IMR-90 (cell line): ENCODE measurements around the gene TMIGD1. TPM values are rescaled to one million over a fixed set of nuclear protein-coding genes. Genes with fewer than 3 reads are reported as not detected.

Experiments
- ATAC-seq: fragments of 200-7000 bp; cut with Tn5 transposase; 2 replicates; pipeline ENCODE4 v1.9.1; 2020; ENCODE audit warnings: low read depth, mild to moderate bottlenecking, moderate library complexity
- BruUV-seq: library from RNA; stranded (reverse); fragments of 400-500 nt; replicated peaks from 2 replicates; lab custom pipeline; 2021; lab: Mats Ljungman, UMichigan
- CTCF ChIA-PET: fragments of 300-600 bp; formaldehyde crosslinking; extraction: SDS; loops from one replicate; lab custom pipeline; 2021; ENCODE audit warnings: antibody characterized with exemption; lab: Yijun Ruan, JAX
- POLR2A ChIA-PET: fragments of 300-600 bp; sonication (Branson Sonifier 250); formaldehyde crosslinking; loops from one replicate; lab custom pipeline; 2022; ENCODE audit warnings: antibody characterized with exemption; ENCODE audit not compliant: unreplicated experiment; lab: Charles Lee
- DNase-seq: peaks from one replicate; pipeline ENCODE4 v3.0.0; 2013
- H2AFZ ChIP-seq: replicated peaks from 2 replicates; pipeline ENCODE3; 2013; ENCODE audit warnings: low read length, mild to moderate bottlenecking; ENCODE audit not compliant: poor library complexity
- H2AK5ac ChIP-seq: 2 replicates; pipeline ENCODE4 v1.6.1; 2013; ENCODE audit warnings: low read depth, low read length, inconsistent platforms
- H2AK9ac ChIP-seq: replicated peaks from 2 replicates; pipeline ENCODE3; 2013; ENCODE audit warnings: mild to moderate bottlenecking, low read depth, low read length, moderate library complexity; ENCODE audit not compliant: poor library complexity
- H2BK120ac ChIP-seq: 2 replicates; pipeline ENCODE4 v1.6.1; 2013; ENCODE audit warnings: low read depth, low read length, inconsistent platforms
- H2BK15ac ChIP-seq: 3 replicates; pipeline ENCODE4 v1.6.1; 2013; ENCODE audit warnings: low read depth, low read length, inconsistent platforms
- H2BK20ac ChIP-seq: 2 replicates; pipeline ENCODE4 v1.6.1; 2013; ENCODE audit warnings: low read depth, mild to moderate bottlenecking, inconsistent platforms, low read length, moderate library complexity
- H2BK5ac ChIP-seq: 2 replicates; pipeline ENCODE4 v1.6.1; 2013; ENCODE audit warnings: mild to moderate bottlenecking, low read depth, low read length, inconsistent platforms; ENCODE audit not compliant: poor library complexity, severe bottlenecking
- H3K14ac ChIP-seq: replicated peaks from 2 replicates; pipeline ENCODE4 v1.6.1; 2013; ENCODE audit warnings: low read depth, low read length, inconsistent platforms
- H3K18ac ChIP-seq: 2 replicates; pipeline ENCODE4 v1.6.1; 2013; ENCODE audit warnings: low read depth, low read length, control low read depth
- H3K23ac ChIP-seq: 2 replicates; pipeline ENCODE4 v1.6.1; 2013; ENCODE audit warnings: low read depth, low read length, inconsistent platforms
- H3K27ac ChIP-seq: 2 replicates; pipeline ENCODE4 v1.5.1; 2013; ENCODE audit warnings: mild to moderate bottlenecking, control low read depth, low read length; ENCODE audit not compliant: insufficient read depth
- H3K27me3 ChIP-seq: 2 replicates; pipeline ENCODE4 v1.6.1; 2013; ENCODE audit warnings: low read length; ENCODE audit not compliant: control insufficient read depth, insufficient read depth
- H3K36me3 ChIP-seq: 2 replicates; pipeline ENCODE4 v1.6.1; 2013; ENCODE audit warnings: low read length, mixed read lengths; ENCODE audit not compliant: control insufficient read depth, insufficient read depth
- H3K4ac ChIP-seq: 2 replicates; pipeline ENCODE4 v1.6.1; 2013; ENCODE audit warnings: low read depth, low read length, inconsistent platforms
- H3K4me1 ChIP-seq: 2 replicates; pipeline ENCODE4 v1.6.1; 2013; ENCODE audit warnings: low read length, mixed read lengths; ENCODE audit not compliant: control insufficient read depth, insufficient read depth
- H3K4me2 ChIP-seq: 2 replicates; pipeline ENCODE4 v1.6.1; 2013; ENCODE audit warnings: low read depth, mild to moderate bottlenecking, control low read depth, low read length, moderate library complexity
- H3K4me3 ChIP-seq: 2 replicates; pipeline ENCODE4 v1.5.1; 2013; ENCODE audit warnings: low read depth, mild to moderate bottlenecking, control low read depth, low read length, moderate library complexity; ENCODE audit not compliant: insufficient read depth
- H3K56ac ChIP-seq: 2 replicates; pipeline ENCODE4 v1.6.1; 2013; ENCODE audit warnings: low read length, inconsistent platforms; ENCODE audit not compliant: insufficient read depth; ENCODE audit errors: extremely low read depth
- H3K79me1 ChIP-seq, 2 experiments: 2 replicates each; pipeline ENCODE4 v1.6.1; 2013; ENCODE audit warnings: low read length in 2 of 2, inconsistent platforms in 1 of 2, low read depth in 1 of 2
- H3K9ac ChIP-seq: 2 replicates; pipeline ENCODE4 v1.6.1; 2013; ENCODE audit warnings: low read depth, low read length, control low read depth
- H3K9me1 ChIP-seq: 2 replicates; pipeline ENCODE4 v1.6.1; 2013; ENCODE audit warnings: low read length, inconsistent platforms; ENCODE audit not compliant: insufficient read depth
- H3K9me3 ChIP-seq: 2 replicates; pipeline ENCODE4 v1.6.1; 2013; ENCODE audit warnings: low read length; ENCODE audit not compliant: control insufficient read depth, insufficient read depth
- H4K20me1 ChIP-seq: 2 replicates; pipeline ENCODE4 v1.6.1; 2013; ENCODE audit warnings: low read length, inconsistent platforms; ENCODE audit not compliant: insufficient read depth
- H4K5ac ChIP-seq: 2 replicates; pipeline ENCODE4 v1.6.1; 2013; ENCODE audit warnings: mild to moderate bottlenecking, low read depth, low read length, control low read depth
- H4K8ac ChIP-seq, 2 experiments: 2 replicates each; pipeline ENCODE4 v1.6.1; 2013; ENCODE audit warnings: low read depth in 2 of 2, low read length in 2 of 2, control low read depth in 1 of 2, inconsistent platforms in 1 of 2
- H4K91ac ChIP-seq: 2 replicates; pipeline ENCODE4 v1.6.1; 2013; ENCODE audit warnings: low read depth, low read length, inconsistent platforms; ENCODE audit not compliant: insufficient read depth
- BHLHE40 ChIP-seq: fragments of 150-350 bp; IDR thresholded peaks from 2 replicates; pipeline ENCODE4 v1.6.1; 2016; ENCODE audit warnings: mild to moderate bottlenecking, low read depth, low read length
- CEBPB ChIP-seq: IDR thresholded peaks from 2 replicates; pipeline ENCODE4 v1.6.1; 2012; ENCODE audit warnings: low read depth, low read length, improper control_type of control experiment
- CHD1 ChIP-seq: IDR thresholded peaks from 2 replicates; pipeline ENCODE4 v1.6.1; 2012; ENCODE audit warnings: low read depth, low read length, improper control_type of control experiment
- FOS ChIP-seq: fragments of 150-350 bp; IDR thresholded peaks from 2 replicates; pipeline ENCODE4 v1.6.1; 2016; ENCODE audit warnings: low read depth, low read length
- MAFK ChIP-seq: IDR thresholded peaks from 2 replicates; pipeline ENCODE4 v1.6.1; 2012; ENCODE audit warnings: low read depth, low read length, improper control_type of control experiment
- MAZ ChIP-seq: IDR thresholded peaks from 2 replicates; pipeline ENCODE4 v1.6.1; 2012; ENCODE audit warnings: low read depth, mild to moderate bottlenecking, low read length, improper control_type of control experiment, moderate library complexity, borderline replicate concordance
- MXI1 ChIP-seq: IDR thresholded peaks from 2 replicates; pipeline ENCODE4 v1.6.1; 2012; ENCODE audit warnings: low read depth, mild to moderate bottlenecking, low read length, moderate library complexity, borderline replicate concordance
- NFE2L2 ChIP-seq: fragments of 150-350 bp; IDR thresholded peaks from 2 replicates; pipeline ENCODE4 v1.6.1; 2016; ENCODE audit warnings: low read depth, mild to moderate bottlenecking, low read length
- POLR2A ChIP-seq: IDR thresholded peaks from 2 replicates; pipeline ENCODE4 v1.6.1; 2012; ENCODE audit warnings: mild to moderate bottlenecking, low read depth, low read length
- RAD21 ChIP-seq: IDR thresholded peaks from 2 replicates; pipeline ENCODE4 v1.6.1; 2012; ENCODE audit warnings: low read length, improper control_type of control experiment
- RCOR1 ChIP-seq: IDR thresholded peaks from 2 replicates; pipeline ENCODE4 v1.6.1; 2012; ENCODE audit warnings: mild to moderate bottlenecking, low read length, improper control_type of control experiment; ENCODE audit not compliant: insufficient replicate concordance
- RFX5 ChIP-seq: IDR thresholded peaks from 2 replicates; pipeline ENCODE4 v1.8.0; 2012; ENCODE audit warnings: low read depth, mild to moderate bottlenecking, low read length, moderate library complexity
- SMC3 ChIP-seq: fragments of 150-350 bp; IDR thresholded peaks from 2 replicates; pipeline ENCODE4 v1.6.1; 2016; ENCODE audit warnings: low read depth, mild to moderate bottlenecking, antibody characterized with exemption, low read length, moderate library complexity
- WGBS, 2 experiments: methylation state at CpG; one replicate each; pipeline versions ENCODE4 v1.1.5 to v1.1.7; 2013; ENCODE audit warnings: missing lambda C conversion rate in 2 of 2; ENCODE audit not compliant: insufficient read length in 1 of 2; ENCODE audit errors: extremely low coverage in 2 of 2; 5-methylcytosine and 5-hydroxymethylcytosine counted together
- dilution Hi-C: fragments of 300-500 bp; cut with HindIII; formaldehyde crosslinking; loops from one replicate; pipeline ENCODE4 v1.14.3; 2018; ENCODE audit warnings: low sequenced_read_pairs; ENCODE audit not compliant: unreplicated experiment
- in situ Hi-C: fragments of 300-500 bp; cut with MboI; formaldehyde crosslinking; loops from 3 replicates; pipeline ENCODE4 v1.14.3; 2019; ENCODE audit warnings: low sequenced_read_pairs, inconsistent platforms, mixed read lengths
- intact Hi-C: fragments of 100-400 bp; cut with micrococcal nuclease; formaldehyde crosslinking; loops from 2 replicates; pipeline ENCODE4 v1.10.0; 2022
- polyA plus RNA-seq, 3 experiments: library from polyadenylated mRNA; depleted of rRNA; stranded (reverse); fragments of >200 nt; gene quantifications; 2 replicates each; pipeline ENCODE4 v1.2.3, GENCODE V29; 2012; ENCODE audit warnings: low replicate concordance in 1 of 3
- total RNA-seq: library from RNA; depleted of rRNA; stranded (reverse); fragments of >200 nt; gene quantifications from 2 replicates; pipeline ENCODE4 v1.2.3, GENCODE V29; 2012
- TF ChIP-seq, protein P1 (sequence below): conservative IDR thresholded peaks from 2 replicates; pipeline ENCODE4 v1.5.1; 2012; ENCODE audit warnings: mild to moderate bottlenecking, low read depth, low read length, improper control_type of control experiment
- TF ChIP-seq, protein P2 (sequence below): fragments of 150-350 bp; IDR thresholded peaks from 2 replicates; pipeline ENCODE4 v1.6.1; 2016; ENCODE audit warnings: low read depth, mild to moderate bottlenecking, low read length, moderate library complexity, borderline replicate concordance
- TF ChIP-seq, protein P3 (sequence below): fragments of 150-350 bp; IDR thresholded peaks from 2 replicates; pipeline ENCODE4 v1.6.1; 2017; ENCODE audit warnings: mild to moderate bottlenecking, antibody characterized with exemption, low read length, low read depth

TMIGD1 gene
- total and polyA plus RNA-seq, 2 of the 4 experiments (the other 2 are of a cell fraction) = not detected

GRCh38 chr17:30290077-30290476 lies 43.8 kb downstream of the TMIGD1 start:
- Histone ChIP-seq H2BK15ac (no peak overlapping the region), H4K5ac (no peak overlapping the region), H3K14ac (no peak overlapping the region; the same call in 1 of the 2 replicates), H2BK120ac (no peak overlapping the region), H3K18ac (no peak overlapping the region), H3K9me3 (no peaks in the 10 kb centered on the region), H3K4me1 (no peaks in the 10 kb centered on the region), H3K23ac (peak overlapping the region; percentile 86), H3K79me1 (peaks cover 13 to 31% of the 10 kb centered on the region in 2 experiments), H4K20me1 (peaks cover 6% of the 10 kb centered on the region; the same call in 1 of the 2 replicates), H2BK5ac (no peak overlapping the region), H3K4me2 (peak overlapping the region; percentile 32; the same call in 1 of the 2 replicates), H2AK5ac (no peak overlapping the region), H2AK9ac (no peak overlapping the region), H3K9ac (no peak overlapping the region), H2AFZ (no peak overlapping the region), H3K9me1 (no peaks in the 10 kb centered on the region), H3K4ac (no peak overlapping the region), H3K4me3 (no peak overlapping the region), H4K91ac (no peak overlapping the region), H3K36me3 (peaks cover 8% of the 10 kb centered on the region), H4K8ac (no peak overlapping the region), H2BK20ac (no peak overlapping the region), H3K56ac (no peak overlapping the region), H3K27ac (no peak overlapping the region), H3K27me3 (peaks cover 2% of the 10 kb centered on the region; the same call in 1 of the 2 replicates)
- BruUV-seq = no TSS peak
- CTCF ChIA-PET = no interaction called here
- in situ Hi-C loops (no loop called here), intact Hi-C loops (loop anchor here (2.0 to 5.0 kb wide), 2 partner anchors 87 to 187 kb away; partner anchors contain the start of genes CPD and GOSR1), dilution Hi-C loops (no loop called here)
- WGBS, 2 experiments = no CpG with 5 or more reads among the region's 2 CpGs
- no peak for DNase-seq
- no peak for TF ChIP-seq RFX5
- TF ChIP-seq, protein P1, sequence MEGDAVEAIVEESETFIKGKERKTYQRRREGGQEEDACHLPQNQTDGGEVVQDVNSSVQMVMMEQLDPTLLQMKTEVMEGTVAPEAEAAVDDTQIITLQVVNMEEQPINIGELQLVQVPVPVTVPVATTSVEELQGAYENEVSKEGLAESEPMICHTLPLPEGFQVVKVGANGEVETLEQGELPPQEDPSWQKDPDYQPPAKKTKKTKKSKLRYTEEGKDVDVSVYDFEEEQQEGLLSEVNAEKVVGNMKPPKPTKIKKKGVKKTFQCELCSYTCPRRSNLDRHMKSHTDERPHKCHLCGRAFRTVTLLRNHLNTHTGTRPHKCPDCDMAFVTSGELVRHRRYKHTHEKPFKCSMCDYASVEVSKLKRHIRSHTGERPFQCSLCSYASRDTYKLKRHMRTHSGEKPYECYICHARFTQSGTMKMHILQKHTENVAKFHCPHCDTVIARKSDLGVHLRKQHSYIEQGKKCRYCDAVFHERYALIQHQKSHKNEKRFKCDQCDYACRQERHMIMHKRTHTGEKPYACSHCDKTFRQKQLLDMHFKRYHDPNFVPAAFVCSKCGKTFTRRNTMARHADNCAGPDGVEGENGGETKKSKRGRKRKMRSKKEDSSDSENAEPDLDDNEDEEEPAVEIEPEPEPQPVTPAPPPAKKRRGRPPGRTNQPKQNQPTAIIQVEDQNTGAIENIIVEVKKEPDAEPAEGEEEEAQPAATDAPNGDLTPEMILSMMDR = no peak
- no peak for TF ChIP-seq NFE2L2
- TF ChIP-seq SMC3 = no peak
- no peak for TF ChIP-seq RCOR1
- TF ChIP-seq POLR2A = no peak
- no peak for TF ChIP-seq RAD21
- TF ChIP-seq CEBPB = no peak
- no peak for TF ChIP-seq MAFK
- no peak for TF ChIP-seq BHLHE40
- TF ChIP-seq MAZ = no peak
- no peak for TF ChIP-seq FOS
- TF ChIP-seq, protein P2, sequence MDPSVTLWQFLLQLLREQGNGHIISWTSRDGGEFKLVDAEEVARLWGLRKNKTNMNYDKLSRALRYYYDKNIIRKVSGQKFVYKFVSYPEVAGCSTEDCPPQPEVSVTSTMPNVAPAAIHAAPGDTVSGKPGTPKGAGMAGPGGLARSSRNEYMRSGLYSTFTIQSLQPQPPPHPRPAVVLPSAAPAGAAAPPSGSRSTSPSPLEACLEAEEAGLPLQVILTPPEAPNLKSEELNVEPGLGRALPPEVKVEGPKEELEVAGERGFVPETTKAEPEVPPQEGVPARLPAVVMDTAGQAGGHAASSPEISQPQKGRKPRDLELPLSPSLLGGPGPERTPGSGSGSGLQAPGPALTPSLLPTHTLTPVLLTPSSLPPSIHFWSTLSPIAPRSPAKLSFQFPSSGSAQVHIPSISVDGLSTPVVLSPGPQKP = no peak
- TF ChIP-seq, protein P3, sequence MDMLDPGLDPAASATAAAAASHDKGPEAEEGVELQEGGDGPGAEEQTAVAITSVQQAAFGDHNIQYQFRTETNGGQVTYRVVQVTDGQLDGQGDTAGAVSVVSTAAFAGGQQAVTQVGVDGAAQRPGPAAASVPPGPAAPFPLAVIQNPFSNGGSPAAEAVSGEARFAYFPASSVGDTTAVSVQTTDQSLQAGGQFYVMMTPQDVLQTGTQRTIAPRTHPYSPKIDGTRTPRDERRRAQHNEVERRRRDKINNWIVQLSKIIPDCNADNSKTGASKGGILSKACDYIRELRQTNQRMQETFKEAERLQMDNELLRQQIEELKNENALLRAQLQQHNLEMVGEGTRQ = no peak
- TF ChIP-seq MXI1 = no peak
- TF ChIP-seq CHD1 = no peak
- ATAC-seq = no peak
- POLR2A ChIA-PET = no interaction called here
